ENCODE measurements around the gene ZDHHC7.

DNA sequence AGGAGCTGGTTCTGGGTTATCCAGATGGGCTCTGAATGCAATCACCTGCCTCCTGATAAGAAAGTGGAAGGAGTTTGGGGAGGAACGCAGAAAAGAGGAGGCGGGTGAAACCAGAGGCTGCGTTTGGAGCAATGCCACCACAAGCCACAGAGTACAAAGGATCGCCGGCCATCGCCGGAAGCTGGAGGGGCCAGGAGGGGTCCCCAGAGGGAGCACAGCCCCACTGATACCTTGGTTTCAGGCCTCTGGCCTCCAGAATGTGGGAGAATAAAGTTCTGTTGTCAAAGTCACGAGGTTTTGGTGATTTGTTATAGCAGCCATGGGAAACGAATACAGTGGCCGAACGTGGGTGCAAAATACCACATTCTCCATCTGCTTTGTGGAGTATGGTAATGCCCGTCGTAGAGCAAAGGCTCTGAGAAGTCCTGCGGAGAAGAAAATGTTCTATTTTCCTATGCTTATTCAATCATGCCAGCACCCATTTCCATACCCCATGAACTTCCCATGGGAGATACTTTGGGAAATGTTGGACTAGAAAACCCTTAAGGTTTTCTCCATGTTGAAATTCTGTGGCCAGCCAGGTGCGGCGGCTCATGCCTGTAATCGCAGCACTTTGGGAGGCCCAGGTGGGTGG, 51.4 kb downstream of the ZDHHC7 start:
- TF ChIP-seq, protein P1, sequence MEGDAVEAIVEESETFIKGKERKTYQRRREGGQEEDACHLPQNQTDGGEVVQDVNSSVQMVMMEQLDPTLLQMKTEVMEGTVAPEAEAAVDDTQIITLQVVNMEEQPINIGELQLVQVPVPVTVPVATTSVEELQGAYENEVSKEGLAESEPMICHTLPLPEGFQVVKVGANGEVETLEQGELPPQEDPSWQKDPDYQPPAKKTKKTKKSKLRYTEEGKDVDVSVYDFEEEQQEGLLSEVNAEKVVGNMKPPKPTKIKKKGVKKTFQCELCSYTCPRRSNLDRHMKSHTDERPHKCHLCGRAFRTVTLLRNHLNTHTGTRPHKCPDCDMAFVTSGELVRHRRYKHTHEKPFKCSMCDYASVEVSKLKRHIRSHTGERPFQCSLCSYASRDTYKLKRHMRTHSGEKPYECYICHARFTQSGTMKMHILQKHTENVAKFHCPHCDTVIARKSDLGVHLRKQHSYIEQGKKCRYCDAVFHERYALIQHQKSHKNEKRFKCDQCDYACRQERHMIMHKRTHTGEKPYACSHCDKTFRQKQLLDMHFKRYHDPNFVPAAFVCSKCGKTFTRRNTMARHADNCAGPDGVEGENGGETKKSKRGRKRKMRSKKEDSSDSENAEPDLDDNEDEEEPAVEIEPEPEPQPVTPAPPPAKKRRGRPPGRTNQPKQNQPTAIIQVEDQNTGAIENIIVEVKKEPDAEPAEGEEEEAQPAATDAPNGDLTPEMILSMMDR (IDR thresholded peaks at IDR 0.05): no peak
- no peak for TF ChIP-seq POLR2A (IDR thresholded peaks at IDR 0.05)

Measured in thyroid gland (tissue), 4 donors.